Embryonic facial prominence (tissue), 1 donor: ENCODE data around the gene DGKI.

Experiments used
- DNase-seq: peaks from one replicate; pipeline ENCODE4 v3.0.0-alpha.2; 2016; ENCODE audit errors: extremely low spot score

DGKI gene

DNA sequence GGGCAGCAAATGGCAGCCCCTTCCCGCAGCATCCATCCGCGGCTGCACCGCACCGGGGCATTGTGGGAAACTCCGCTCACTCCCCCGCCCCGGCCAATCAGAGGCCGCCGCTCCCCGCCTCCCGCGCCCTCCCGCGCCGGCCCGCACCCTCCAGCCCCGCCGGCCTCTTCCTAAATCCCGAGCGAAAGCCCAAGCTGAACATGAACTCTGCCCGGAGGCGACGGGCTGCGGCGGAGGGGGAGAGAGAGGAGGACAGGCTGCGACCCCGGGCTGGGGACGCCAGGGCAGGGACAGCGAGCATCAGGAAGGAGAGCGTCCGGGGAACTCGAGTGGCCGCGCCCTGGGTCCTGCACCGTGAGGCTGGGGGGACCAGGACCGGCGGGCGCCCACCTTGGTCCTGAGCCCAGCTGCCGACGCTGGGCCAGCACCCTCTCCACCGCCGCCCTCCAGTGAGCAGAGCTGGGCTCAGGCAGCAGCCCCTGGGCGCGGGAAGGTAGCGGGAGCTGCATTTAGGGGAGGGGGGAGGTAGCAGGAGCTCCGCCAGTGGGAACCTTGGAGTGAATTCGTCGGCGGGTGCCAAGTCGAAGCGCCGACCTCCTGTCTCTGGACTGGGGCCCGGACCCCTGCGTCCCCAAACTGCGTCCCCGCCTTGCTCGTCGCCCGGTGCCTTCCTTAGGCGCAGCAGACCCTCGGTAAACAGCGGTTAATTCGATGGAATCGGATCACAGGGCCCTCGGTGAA, at the start of gene DGKI:
Gene DGKI, minus strand, starts transcription at position 148 of the 741 bp plus-strand sequence.
- no peak for DNase-seq

- no peak for DNase-seq
Observed at GRCh38 chr7:137895301-137896221, 48.8 kb upstream of the DGKI start.

DNA sequence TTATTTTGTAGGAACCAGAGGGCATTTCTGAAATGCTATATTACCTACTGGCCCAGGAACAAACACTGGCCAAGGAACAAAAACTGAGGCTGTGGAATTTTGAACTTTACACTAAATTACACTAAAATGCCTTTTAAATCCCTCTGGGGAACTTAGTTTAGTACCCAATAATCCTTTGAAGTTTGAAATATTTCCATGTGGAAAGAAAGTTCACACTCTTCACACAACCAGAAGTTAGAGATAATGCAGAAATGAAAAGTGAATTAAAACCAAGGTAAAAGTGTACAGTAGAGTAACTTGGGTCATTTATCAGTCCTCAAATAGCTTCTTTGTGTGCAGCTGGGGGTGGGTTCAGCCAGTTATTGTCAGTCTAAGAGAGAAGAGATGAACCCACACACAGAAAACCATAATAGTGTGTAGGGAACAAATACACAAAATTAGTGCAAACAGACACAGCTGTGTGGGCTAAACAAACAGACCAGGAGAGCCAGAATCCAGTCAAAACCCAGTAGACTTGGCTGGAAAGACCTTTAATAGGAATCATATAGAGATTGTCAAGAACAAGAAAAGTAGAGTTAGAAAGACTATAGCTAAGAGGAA, 46.5 kb upstream of the DGKI start:
- no peak for DNase-seq

- no peak for DNase-seq
Observed at GRCh38 chr7:137891016-137891655, 44.4 kb upstream of the DGKI start.

GRCh38 chr7:137890449-137890921, 43.7 kb upstream of the DGKI start:
- DNase-seq, result no peak

GRCh38 chr7:137888241-137888640, 41.5 kb upstream of the DGKI start:
- no peak for DNase-seq

- no peak for DNase-seq
Observed at GRCh38 chr7:137886746-137887145, 40.0 kb upstream of the DGKI start.

GRCh38 chr7:137886281-137886680, 39.5 kb upstream of the DGKI start:
- DNase-seq, result no peak

GRCh38 chr7:137885678-137886077, 38.9 kb upstream of the DGKI start:
- DNase-seq, result no peak

GRCh38 chr7:137882806-137883205, 36.0 kb upstream of the DGKI start:
- no peak for DNase-seq

GRCh38 chr7:137882261-137882668, 35.5 kb upstream of the DGKI start:
- no peak for DNase-seq

DNA sequence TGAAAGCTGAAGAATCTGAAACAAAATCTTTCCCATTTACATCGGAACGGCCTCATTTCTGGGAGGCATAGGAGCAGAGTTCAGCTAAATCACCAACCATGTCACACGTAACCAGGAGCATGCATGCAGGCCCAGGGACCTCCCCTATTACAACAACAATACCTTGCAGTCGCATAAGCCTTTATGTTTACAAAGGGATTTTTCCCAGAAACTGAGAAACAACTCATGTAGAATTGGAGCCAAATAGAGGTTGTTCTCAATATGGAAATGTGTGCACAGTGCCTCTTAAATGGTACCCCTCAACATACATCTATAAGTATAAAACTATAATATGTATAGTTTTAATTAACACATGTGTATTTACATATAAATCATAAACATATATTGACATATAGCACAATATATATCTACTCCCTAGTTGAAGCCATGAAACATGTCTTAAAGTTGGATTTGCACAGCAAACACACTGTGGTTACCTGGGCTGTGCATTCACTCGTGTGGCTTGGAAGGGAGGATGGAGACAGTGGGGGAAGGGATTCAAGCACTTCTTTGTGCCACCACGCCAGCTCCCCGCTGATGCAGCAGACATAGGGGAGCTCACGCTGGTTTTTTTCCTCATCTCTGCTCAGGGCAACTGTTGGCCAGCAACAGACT, 35.0 kb upstream of the DGKI start:
- no peak for DNase-seq

DNA sequence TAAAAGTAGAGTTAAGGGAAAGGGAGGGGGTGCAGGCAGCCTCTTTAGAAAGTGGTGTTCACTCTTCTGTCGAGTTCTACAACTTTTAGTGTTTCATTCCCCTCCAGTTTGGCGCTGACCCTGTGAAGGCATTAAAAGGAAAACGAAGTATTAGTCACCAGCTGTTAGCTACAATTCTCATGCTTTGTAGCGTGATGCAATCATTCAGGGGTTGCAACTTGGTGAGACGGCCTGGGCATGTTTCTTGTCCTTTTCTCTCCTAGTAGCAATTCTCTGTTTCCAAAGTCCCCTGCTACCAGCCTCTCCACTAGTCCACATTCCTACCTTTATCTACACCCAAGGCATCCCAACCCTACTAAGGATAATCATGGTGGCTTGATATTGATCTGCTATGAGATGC, 33.7 kb upstream of the DGKI start:
- DNase-seq, result no peak

GRCh38 chr7:137879357-137880158, 32.8 kb upstream of the DGKI start:
- no peak for DNase-seq

DNA sequence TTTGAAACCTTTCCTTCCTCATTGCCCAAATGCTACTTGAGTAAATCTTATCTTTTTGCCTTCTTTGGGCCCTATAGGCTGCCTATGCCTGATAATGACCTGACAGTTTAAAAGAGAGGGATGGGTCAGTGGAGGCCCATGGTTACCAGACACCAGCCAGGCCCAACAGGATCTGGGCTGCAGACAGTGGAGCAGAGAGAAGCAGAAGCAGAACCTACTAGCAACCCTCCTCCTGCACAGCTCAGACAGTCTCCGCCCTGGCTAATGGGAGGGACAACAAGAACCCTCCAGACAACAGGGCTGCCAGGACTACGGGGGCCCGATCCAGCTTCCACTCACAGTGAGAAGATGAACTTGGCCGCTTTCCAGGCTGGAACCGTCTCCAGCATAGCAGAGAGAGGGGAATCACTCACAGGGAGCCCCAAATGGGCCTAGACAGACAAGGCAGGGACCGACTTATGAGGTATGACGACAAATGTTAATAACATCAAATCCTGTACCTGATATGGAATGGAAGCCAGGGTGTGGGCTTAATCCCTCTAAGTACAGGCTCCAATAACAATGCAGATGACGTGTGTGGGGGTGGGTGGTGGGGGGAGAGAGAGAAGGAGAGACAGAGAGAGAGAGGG, 31.7 kb upstream of the DGKI start:
- peak; percentile 29 for DNase-seq

- no peak for DNase-seq
Observed at GRCh38 chr7:137877027-137877675, 30.4 kb upstream of the DGKI start.

- DNase-seq, result no peak
Observed at GRCh38 chr7:137875746-137876145, 29.0 kb upstream of the DGKI start.

- DNase-seq, result no peak
Observed at GRCh38 chr7:137873979-137874777, 27.4 kb upstream of the DGKI start.

- no peak for DNase-seq
Observed at GRCh38 chr7:137873524-137873923, 26.8 kb upstream of the DGKI start.
